Endothelial cell of umbilical vein (primary cell): Measurements from ENCODE around the gene HOXA3.

ENCODE experiments used
- EZH2 ChIP-seq: IDR thresholded peaks from 2 replicates; pipeline ENCODE4 v1.6.1; 2012; ENCODE audit warnings: borderline replicate concordance, low read depth, mild to moderate bottlenecking, moderate library complexity, low read length, inconsistent platforms; ENCODE audit not compliant: severe bottlenecking
- FOS ChIP-seq: IDR thresholded peaks from 2 replicates; pipeline ENCODE4 v1.6.1; 2011; ENCODE audit warnings: mild to moderate bottlenecking, low read length, moderate library complexity, borderline replicate concordance; ENCODE audit not compliant: insufficient read depth
- GATA2 ChIP-seq: IDR thresholded peaks from 2 replicates; pipeline ENCODE4 v1.7.0; 2011; ENCODE audit warnings: low read depth, mild to moderate bottlenecking, moderate library complexity, mixed read lengths, low read length; ENCODE audit not compliant: insufficient read length, insufficient read depth
- JUN ChIP-seq: IDR thresholded peaks from 2 replicates; pipeline ENCODE4 v1.6.1; 2011; ENCODE audit warnings: borderline replicate concordance, low read depth; ENCODE audit not compliant: insufficient read length, insufficient read depth
- POLR2A ChIP-seq: IDR thresholded peaks from 2 replicates; pipeline ENCODE4 v1.6.1; 2012; ENCODE audit warnings: low read depth, mild to moderate bottlenecking, control low read depth, low read length
- POLR2AphosphoS5 ChIP-seq: IDR thresholded peaks from 2 replicates; pipeline ENCODE4 v1.6.1; 2012; ENCODE audit warnings: low read depth, mild to moderate bottlenecking, control low read depth, low read length, moderate library complexity; ENCODE audit not compliant: insufficient read depth
- TF ChIP-seq, protein P1 (sequence below), 2 donors: IDR thresholded peaks; 1 replicate in 1 of 2; 2 replicates in 1 of 2; pipeline ENCODE4 v1.5.1; 2011; ENCODE audit warnings: low read length in 2 of 2, mild to moderate bottlenecking in 2 of 2, moderate library complexity in 2 of 2, control low read depth in 1 of 2, inconsistent platforms in 1 of 2, low read depth in 1 of 2; ENCODE audit not compliant: insufficient read depth in 1 of 2; ENCODE audit errors: extremely low read depth in 1 of 2
- TF ChIP-seq, protein P2 (sequence below): IDR thresholded peaks from 2 replicates; pipeline ENCODE4 v1.6.1; 2011; ENCODE audit not compliant: insufficient read depth, insufficient read length

DNA sequence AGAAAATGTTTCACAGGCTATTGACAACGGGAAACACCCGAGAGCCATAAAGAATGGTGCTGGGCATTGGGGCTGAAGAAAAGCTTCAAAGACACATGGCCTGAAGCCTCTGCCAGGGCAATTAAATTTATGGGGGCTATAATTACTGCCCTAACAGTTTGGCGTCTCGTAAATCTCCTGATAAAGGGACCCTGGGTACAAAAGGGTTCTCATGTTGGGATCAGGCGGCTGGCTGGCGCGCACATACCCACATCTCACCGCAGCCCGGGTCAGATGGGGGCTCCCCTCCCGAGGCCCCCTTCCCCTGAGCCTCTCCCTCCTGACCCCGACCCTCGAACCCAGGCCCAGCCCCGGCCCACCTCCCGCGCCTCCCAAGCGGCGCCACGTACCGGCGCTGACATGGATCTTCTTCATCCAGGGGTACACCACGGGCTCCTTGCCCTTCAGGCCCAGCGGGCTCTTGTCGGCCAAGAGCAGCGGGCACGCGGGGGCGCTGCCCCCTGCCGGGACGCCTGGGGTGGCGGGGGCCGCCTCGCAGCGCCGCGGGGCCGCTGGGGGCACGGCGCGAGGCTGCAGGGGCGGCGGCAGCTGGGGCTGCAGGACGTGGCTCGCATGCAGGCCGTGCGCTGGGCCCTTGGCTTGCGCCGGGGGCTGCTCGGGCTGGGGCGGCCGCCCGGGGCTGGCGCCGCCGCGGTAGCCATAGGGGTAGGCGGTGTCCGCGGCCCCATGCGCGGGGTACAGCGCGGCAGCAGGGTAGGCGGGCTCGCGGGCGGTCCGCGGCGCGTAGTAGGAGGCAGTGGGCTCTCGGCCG lies 22.4 kb downstream of the HOXA3 start:
- TF ChIP-seq, protein P1, sequence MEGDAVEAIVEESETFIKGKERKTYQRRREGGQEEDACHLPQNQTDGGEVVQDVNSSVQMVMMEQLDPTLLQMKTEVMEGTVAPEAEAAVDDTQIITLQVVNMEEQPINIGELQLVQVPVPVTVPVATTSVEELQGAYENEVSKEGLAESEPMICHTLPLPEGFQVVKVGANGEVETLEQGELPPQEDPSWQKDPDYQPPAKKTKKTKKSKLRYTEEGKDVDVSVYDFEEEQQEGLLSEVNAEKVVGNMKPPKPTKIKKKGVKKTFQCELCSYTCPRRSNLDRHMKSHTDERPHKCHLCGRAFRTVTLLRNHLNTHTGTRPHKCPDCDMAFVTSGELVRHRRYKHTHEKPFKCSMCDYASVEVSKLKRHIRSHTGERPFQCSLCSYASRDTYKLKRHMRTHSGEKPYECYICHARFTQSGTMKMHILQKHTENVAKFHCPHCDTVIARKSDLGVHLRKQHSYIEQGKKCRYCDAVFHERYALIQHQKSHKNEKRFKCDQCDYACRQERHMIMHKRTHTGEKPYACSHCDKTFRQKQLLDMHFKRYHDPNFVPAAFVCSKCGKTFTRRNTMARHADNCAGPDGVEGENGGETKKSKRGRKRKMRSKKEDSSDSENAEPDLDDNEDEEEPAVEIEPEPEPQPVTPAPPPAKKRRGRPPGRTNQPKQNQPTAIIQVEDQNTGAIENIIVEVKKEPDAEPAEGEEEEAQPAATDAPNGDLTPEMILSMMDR (IDR thresholded peaks at IDR 0.05; ENCODE audit: extremely low read depth in 1 of 2, insufficient read depth in 1 of 2, low read depth in 1 of 2, low read length in 2 of 2) = peak; percentile 35 to 41
- no peak for TF ChIP-seq POLR2A
- no peak for TF ChIP-seq FOS
- no peak for TF ChIP-seq JUN
- TF ChIP-seq, protein P2, sequence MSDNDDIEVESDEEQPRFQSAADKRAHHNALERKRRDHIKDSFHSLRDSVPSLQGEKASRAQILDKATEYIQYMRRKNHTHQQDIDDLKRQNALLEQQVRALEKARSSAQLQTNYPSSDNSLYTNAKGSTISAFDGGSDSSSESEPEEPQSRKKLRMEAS = no peak
- peak; percentile 16 for TF ChIP-seq POLR2AphosphoS5
- no peak for TF ChIP-seq GATA2
- no peak for TF ChIP-seq EZH2
